Endothelial cell of umbilical vein (primary cell): ENCODE data around the gene ZSWIM6. TPM values are rescaled to one million over a fixed set of nuclear protein-coding genes. Genes with fewer than 3 reads are reported as not detected.

Experiments used
- BruUV-seq: library from RNA; stranded (reverse); fragments of 400-500 nt; replicated peaks from 2 replicates; lab custom pipeline; 2021; lab: Mats Ljungman, UMichigan
- CTCF ChIA-PET: fragments of 300-600, 350-600 bp; sonication (Branson Sonifier 250); formaldehyde crosslinking; loops from one replicate; lab custom pipeline; 2021; ENCODE audit warnings: antibody characterized with exemption, inconsistent platforms; lab: Charles Lee
- POLR2A ChIA-PET: fragments of 300-600, 350-600 bp; sonication (Branson Sonifier 250); formaldehyde crosslinking; loops from one replicate; lab custom pipeline; 2021; ENCODE audit warnings: antibody characterized with exemption, inconsistent platforms; lab: Charles Lee
- DNase-seq: peaks from one replicate; pipeline ENCODE4 v3.0.0-alpha.2; 2011; ENCODE audit warnings: low read depth, low spot score
- FAIRE-seq: peaks from 2 replicates; lab custom pipeline; 2011; peaks lifted over from hg19 to GRCh38; lab: Jason Lieb, UNC
- H2AFZ ChIP-seq: 2 replicates; pipeline ENCODE4 v1.6.0; 2012; ENCODE audit warnings: low read depth, low read length, control low read depth, inconsistent platforms
- H3K27ac ChIP-seq: 2 replicates; pipeline ENCODE4 v1.5.1; 2011; ENCODE audit warnings: low read depth, mild to moderate bottlenecking, control low read depth, low read length, moderate library complexity; ENCODE audit not compliant: insufficient read depth
- H3K27me3 ChIP-seq, 2 experiments: 2 replicates each; pipeline versions ENCODE4 v1.6.0 to v1.6.1; 2011; ENCODE audit warnings: low read length in 2 of 2, mixed read lengths in 1 of 2; ENCODE audit not compliant: control insufficient read depth in 2 of 2, insufficient read depth in 2 of 2
- H3K36me3 ChIP-seq, 2 experiments: 2 replicates in 1 of 2; 3 replicates in 1 of 2; pipeline ENCODE4 v1.5.1; 2011; ENCODE audit warnings: low read length in 2 of 2, mild to moderate bottlenecking in 1 of 2, moderate library complexity in 1 of 2; ENCODE audit not compliant: control insufficient read depth in 2 of 2, insufficient read depth in 2 of 2; ENCODE audit errors: extremely low read depth in 1 of 2
- H3K4me1 ChIP-seq: 3 replicates; pipeline ENCODE4 v1.5.1; 2011; ENCODE audit warnings: mild to moderate bottlenecking, low read length; ENCODE audit not compliant: control insufficient read depth, insufficient read depth; ENCODE audit errors: extremely low read depth
- H3K4me2 ChIP-seq: 2 replicates; pipeline ENCODE4 v1.6.1; 2011; ENCODE audit warnings: low read length, control low read depth, mixed read lengths; ENCODE audit not compliant: insufficient read depth
- H3K4me3 ChIP-seq, 3 experiments: fragments of 200-600 bp in 1 of 3; sonication (generic), shearing (Covaris generic) in 1 of 3; replicated peaks in 1 of 3; 2 replicates each; pipeline ENCODE4 v1.5.1; 2011 to 2016; ENCODE audit warnings: control low read depth in 3 of 3, low read length in 3 of 3, mild to moderate bottlenecking in 2 of 3, inconsistent platforms in 1 of 3, low read depth in 1 of 3, moderate library complexity in 1 of 3; ENCODE audit not compliant: insufficient read depth in 1 of 3
- H3K79me2 ChIP-seq: 2 replicates; pipeline ENCODE4 v1.6.0; 2012; ENCODE audit warnings: low read length, inconsistent platforms; ENCODE audit not compliant: control insufficient read depth, insufficient read depth
- H3K9ac ChIP-seq: replicated peaks from 2 replicates; pipeline ENCODE3; 2011; ENCODE audit warnings: low read length, control low read depth; ENCODE audit not compliant: insufficient read depth; ENCODE audit errors: extremely low read depth
- H3K9me1 ChIP-seq: replicated peaks from 3 replicates; pipeline ENCODE4 v1.6.0; 2011; ENCODE audit warnings: mild to moderate bottlenecking, low read length; ENCODE audit not compliant: control insufficient read depth, insufficient read depth; ENCODE audit errors: extremely low read depth
- H3K9me3 ChIP-seq: replicated peaks from 2 replicates; pipeline ENCODE4 v1.5.1; 2012; ENCODE audit warnings: low read length, inconsistent platforms; ENCODE audit not compliant: control insufficient read depth, insufficient read depth
- H4K20me1 ChIP-seq: replicated peaks from 2 replicates; pipeline ENCODE3; 2011; ENCODE audit warnings: mild to moderate bottlenecking, low read length; ENCODE audit not compliant: control insufficient read depth, insufficient read depth; ENCODE audit errors: extremely low read depth
- CTCF ChIP-seq, 2 donors: IDR thresholded peaks; 1 replicate in 1 of 2; 2 replicates in 1 of 2; pipeline ENCODE4 v1.5.1; 2011; ENCODE audit warnings: low read length in 2 of 2, mild to moderate bottlenecking in 2 of 2, moderate library complexity in 2 of 2, control low read depth in 1 of 2, inconsistent platforms in 1 of 2, low read depth in 1 of 2; ENCODE audit not compliant: insufficient read depth in 1 of 2; ENCODE audit errors: extremely low read depth in 1 of 2
- FOS ChIP-seq: IDR thresholded peaks from 2 replicates; pipeline ENCODE4 v1.6.1; 2011; ENCODE audit warnings: mild to moderate bottlenecking, low read length, moderate library complexity, borderline replicate concordance; ENCODE audit not compliant: insufficient read depth
- GATA2 ChIP-seq: IDR thresholded peaks from 2 replicates; pipeline ENCODE4 v1.7.0; 2011; ENCODE audit warnings: low read depth, mild to moderate bottlenecking, moderate library complexity, mixed read lengths, low read length; ENCODE audit not compliant: insufficient read length, insufficient read depth
- MAX ChIP-seq: IDR thresholded peaks from 2 replicates; pipeline ENCODE4 v1.6.1; 2011; ENCODE audit not compliant: insufficient read depth, insufficient read length
- POLR2AphosphoS5 ChIP-seq: IDR thresholded peaks from 2 replicates; pipeline ENCODE4 v1.6.1; 2012; ENCODE audit warnings: low read depth, mild to moderate bottlenecking, control low read depth, low read length, moderate library complexity; ENCODE audit not compliant: insufficient read depth
- dilution Hi-C: fragments of 300-500 bp; cut with MboI; formaldehyde crosslinking; loops from one replicate; pipeline ENCODE4 v1.15.0; 2019; ENCODE audit warnings: low sequenced_read_pairs; ENCODE audit not compliant: extremely low pct_ligation_motif_present
- intact Hi-C: fragments of 100-400 bp; cut with micrococcal nuclease; formaldehyde crosslinking; loops from one replicate; pipeline ENCODE4 v1.10.0; 2022
- polyA plus RNA-seq, 4 experiments: library from polyadenylated mRNA; depleted of rRNA in 3 of 4; stranded (reverse) in 3 of 4; unstranded in 1 of 4; fragments of >200 nt; gene quantifications; 2 replicates each; pipeline versions ENCODE4 v1.2.1 to v1.2.3, GENCODE V29; 2011 to 2012; ENCODE audit warnings: missing spikeins in 1 of 4
- total RNA-seq: library from RNA; stranded (reverse); gene quantifications from 2 replicates; pipeline ENCODE4 v1.2.3, GENCODE V29; 2021

Gene ZSWIM6
- total and polyA plus RNA-seq, 2 donors (not counting 3 experiments of a cell fraction or from before 2014, with no cell fraction given): 14.9 to 25.3 TPM

- Histone ChIP-seq H3K9me3 (no peaks in the 10 kb centered on the region), H3K27ac (no peak overlapping the region), H3K9ac (no peak overlapping the region), H3K79me2 (peaks cover 64% of the 10 kb centered on the region), H3K36me3 (no peaks in the 10 kb centered on the region), H3K9me1 (no peaks in the 10 kb centered on the region), H3K4me3 (no peak overlapping the region), H3K4me1 (no peaks in the 10 kb centered on the region), H2AFZ (no peak overlapping the region), H3K4me2 (no peak overlapping the region), H3K27me3 (no peaks in the 10 kb centered on the region), H4K20me1 (peaks cover 10% of the 10 kb centered on the region)
- TF ChIP-seq POLR2AphosphoS5 (no peak), GATA2 (no peak), FOS (no peak), MAX (no peak), CTCF (IDR thresholded peaks at IDR 0.05; ENCODE audit: extremely low read depth in 1 of 2, insufficient read depth in 1 of 2, low read depth in 1 of 2, low read length in 2 of 2) (no peak)
- ChIA-PET POLR2A (no interaction called here), CTCF (no interaction called here)
- intact Hi-C loops (no loop called here), dilution Hi-C loops (no loop called here)
- BruUV-seq: no TSS peak
- no peak for DNase-seq
- no peak for FAIRE-seq
These were observed 184.9 kb downstream of the ZSWIM6 start for GRCh38 chr5:61516946-61517345.
